HG03558 (cell line): ENCODE data around the gene FOCAD.

ENCODE experiments used
- ATAC-seq: cut with Tn5 transposase; IDR thresholded peaks from one replicate; pipeline ENCODE4 v1.9.1; 2021; ENCODE audit warnings: moderate number of reproducible peaks; ENCODE audit not compliant: unreplicated experiment; ENCODE audit errors: extremely low read depth

Gene FOCAD

GRCh38 chr9:20989923-20990341 lies 305.9 kb downstream of the FOCAD start:
- no peak for ATAC-seq

GRCh38 chr9:20990867-20991266 lies 306.8 kb downstream of the FOCAD start:
- no peak for ATAC-seq

GRCh38 chr9:20994486-20994885 lies 310.4 kb downstream of the FOCAD start:
- ATAC-seq: no peak

GRCh38 chr9:20995616-20996015 lies 311.6 kb downstream of the FOCAD start:
- ATAC-seq: no peak

GRCh38 chr9:20996809-20997208 lies 312.8 kb downstream of the FOCAD start:
- ATAC-seq: no peak

- peak; percentile 79 for ATAC-seq
Measured at GRCh38 chr9:20997503-20998076, 313.5 kb downstream of the FOCAD start.

GRCh38 chr9:21001581-21001980 lies 317.5 kb downstream of the FOCAD start:
- ATAC-seq: no peak

- no peak for ATAC-seq
Measured at GRCh38 chr9:21002040-21002439, 318.0 kb downstream of the FOCAD start.

GRCh38 chr9:21015129-21015815 lies 331.2 kb downstream of the FOCAD start:
- no peak for ATAC-seq

- no peak for ATAC-seq
Measured at GRCh38 chr9:21015995-21016394, 331.9 kb downstream of the FOCAD start.

- no peak for ATAC-seq
Measured at GRCh38 chr9:21016701-21017491, 332.8 kb downstream of the FOCAD start.

GRCh38 chr9:21018177-21018576 lies 334.1 kb downstream of the FOCAD start:
- no peak for ATAC-seq

GRCh38 chr9:21023861-21024260 lies 339.8 kb downstream of the FOCAD start:
- ATAC-seq: no peak

GRCh38 chr9:21027295-21027694 lies 343.2 kb downstream of the FOCAD start:
- no peak for ATAC-seq

- ATAC-seq: no peak
Measured at GRCh38 chr9:21028466-21028865, 344.4 kb downstream of the FOCAD start.

- ATAC-seq: no peak
Measured at GRCh38 chr9:21029661-21030060, 345.6 kb downstream of the FOCAD start.

- peak; percentile 79 for ATAC-seq
Measured at GRCh38 chr9:21030389-21031035, 346.5 kb downstream of the FOCAD start.

- ATAC-seq: peak; percentile 52
Measured at GRCh38 chr9:21031091-21031807, 347.2 kb downstream of the FOCAD start, which contains the start of gene HACD4. TSS of gene HACD4 (minus strand) at chr9:21031640. CDS start at chr9:21031590, 50 bp downstream.

GRCh38 chr9:21031808-21032183 lies 347.7 kb downstream of the FOCAD start:
- ATAC-seq: no peak

- ATAC-seq: no peak
Measured at GRCh38 chr9:21037278-21037677, 353.2 kb downstream of the FOCAD start.
